ENCODE measurements around the gene MAEA.

MAEA gene

DNA sequence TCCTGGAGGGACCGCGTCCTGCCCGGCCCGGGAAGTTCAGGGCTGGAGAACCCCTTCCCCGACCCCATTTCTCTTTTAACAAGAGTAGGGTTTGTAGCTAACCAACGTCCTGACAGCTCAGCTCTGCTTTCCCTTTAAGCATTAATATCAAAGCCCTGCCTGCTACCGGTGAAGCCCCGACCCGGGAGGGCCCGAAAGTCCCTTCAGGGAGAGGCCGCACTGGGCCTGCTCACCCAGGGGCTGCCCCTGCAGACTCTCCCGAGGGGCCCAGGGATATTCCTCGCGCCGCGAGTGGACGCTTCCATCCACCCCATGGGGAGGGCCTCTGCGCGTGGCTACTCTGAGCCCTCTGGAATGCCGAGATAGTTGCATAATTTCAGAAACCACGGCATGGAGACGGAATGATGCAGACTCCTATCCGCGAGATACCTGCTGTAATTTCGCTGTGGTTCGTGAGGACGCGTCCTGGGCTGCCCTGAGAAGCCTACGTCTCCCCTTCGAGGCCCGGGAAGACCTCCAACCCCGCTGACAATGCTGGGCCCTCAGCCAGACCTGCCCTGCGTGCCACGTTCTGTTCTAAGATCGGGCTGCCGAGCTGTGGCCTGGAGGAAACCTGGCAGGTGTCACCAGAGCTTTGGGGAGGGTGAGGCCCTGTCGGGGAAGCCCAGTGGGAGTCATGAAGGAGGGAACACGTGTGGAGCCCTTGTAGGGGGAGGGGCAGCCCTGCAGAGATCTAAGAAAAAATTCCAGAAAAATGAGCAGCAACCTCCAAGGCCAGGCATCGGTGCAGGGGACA, 39.8 kb upstream of the MAEA start:
- peak in 4 of 5 donors; percentile 37 to 51 (median 44) for DNase-seq

GRCh38 chr4:1250527-1250812, 39.2 kb upstream of the MAEA start:
- DNase-seq: no peak

- DNase-seq: no peak
These were observed 38.5 kb upstream of the MAEA start for GRCh38 chr4:1250921-1251772.

DNA sequence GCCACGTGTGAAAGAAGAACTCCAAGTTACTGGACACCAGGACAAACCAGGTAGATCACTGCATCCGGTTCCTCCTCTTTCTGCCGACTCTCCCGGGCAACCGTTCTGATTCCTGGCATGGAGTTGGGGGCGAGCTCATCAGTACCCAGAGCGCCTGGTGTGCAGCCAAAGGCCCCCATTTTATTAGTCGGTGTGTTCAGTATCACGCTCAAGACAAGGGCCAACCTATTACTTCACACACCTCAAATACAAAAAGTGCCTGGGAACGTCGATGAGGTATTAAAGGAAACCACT, 38.0 kb upstream of the MAEA start:
- no peak for DNase-seq

- DNase-seq: no peak
These were observed 36.7 kb upstream of the MAEA start for GRCh38 chr4:1252928-1253492.

GRCh38 chr4:1253831-1254230, 35.9 kb upstream of the MAEA start:
- DNase-seq: no peak

DNA sequence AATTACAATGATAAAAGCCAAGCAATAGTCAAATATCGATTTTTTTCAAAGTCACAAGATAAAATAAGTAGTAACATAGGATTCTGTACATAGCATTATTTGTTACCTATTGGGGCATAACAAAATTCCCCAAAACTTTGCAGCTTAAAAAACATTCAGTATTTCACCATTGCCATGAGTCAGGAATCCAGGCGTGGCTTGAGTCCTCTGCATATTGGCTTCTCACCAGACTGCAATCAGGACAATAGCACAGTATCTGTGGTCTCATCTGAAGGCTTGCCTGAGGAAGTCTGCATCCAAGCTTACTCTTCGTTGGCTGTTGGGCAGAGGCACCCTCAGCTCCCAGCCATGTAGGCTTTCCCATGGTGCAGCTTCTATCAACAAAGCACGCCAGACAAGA, 34.5 kb upstream of the MAEA start:
- DNase-seq: no peak

GRCh38 chr4:1255699-1256098, 34.0 kb upstream of the MAEA start:
- no peak for DNase-seq

DNA sequence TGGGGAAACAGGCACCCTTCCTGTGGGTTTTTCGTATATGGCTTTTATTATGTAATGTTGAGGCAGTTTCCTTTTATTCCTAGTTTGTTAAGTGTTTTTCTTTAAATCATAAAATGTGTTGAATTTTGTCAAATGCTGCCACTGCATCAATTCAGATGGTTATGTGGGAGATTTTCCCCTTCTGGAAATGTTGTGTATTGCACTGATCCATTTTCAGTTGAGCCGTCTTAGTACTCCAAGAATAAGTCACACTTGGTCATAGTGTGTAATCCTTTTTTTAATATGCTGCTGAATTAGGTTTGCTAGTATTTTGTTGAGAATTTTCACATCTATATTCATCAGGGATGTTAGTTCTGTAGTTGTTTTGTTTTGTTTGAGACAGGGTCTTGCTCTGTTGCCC, 31.2 kb upstream of the MAEA start:
- DNase-seq: no peak

GRCh38 chr4:1259966-1260365, 29.7 kb upstream of the MAEA start:
- no peak for DNase-seq

DNA sequence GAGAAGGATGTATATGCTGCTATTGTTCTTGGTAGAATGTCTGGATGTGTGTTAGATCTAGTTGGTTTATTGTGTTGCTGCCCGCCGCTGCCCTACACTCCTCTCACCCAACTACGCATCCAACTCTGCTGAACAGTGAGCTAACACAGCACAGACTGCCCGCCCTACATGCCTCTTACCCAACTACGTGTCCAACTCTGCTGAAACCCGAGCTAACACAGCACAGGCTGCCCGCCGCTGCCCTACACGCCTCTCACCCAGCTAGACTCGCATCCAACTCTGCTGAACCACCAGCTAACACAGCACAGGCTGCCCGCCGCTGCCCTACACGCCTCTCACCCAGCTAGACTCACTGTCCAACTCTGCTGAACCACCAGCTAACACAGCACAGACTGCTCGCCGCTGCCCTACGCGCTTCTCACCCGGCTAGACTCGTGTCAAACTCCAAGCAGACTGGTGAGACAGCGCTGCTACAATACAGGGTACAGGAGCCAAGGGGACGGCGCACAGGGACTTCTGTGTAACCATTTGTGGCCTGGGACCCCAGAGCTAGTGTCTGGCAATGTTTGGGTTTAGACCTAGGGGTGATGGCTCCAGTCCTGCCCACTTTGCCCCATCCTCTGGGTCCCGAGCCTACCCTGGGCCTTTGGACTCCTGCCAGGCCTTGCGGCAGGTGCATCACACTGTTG, 29.1 kb upstream of the MAEA start:
- no peak for DNase-seq

GRCh38 chr4:1261107-1261928, 28.4 kb upstream of the MAEA start:
- DNase-seq: no peak

DNA sequence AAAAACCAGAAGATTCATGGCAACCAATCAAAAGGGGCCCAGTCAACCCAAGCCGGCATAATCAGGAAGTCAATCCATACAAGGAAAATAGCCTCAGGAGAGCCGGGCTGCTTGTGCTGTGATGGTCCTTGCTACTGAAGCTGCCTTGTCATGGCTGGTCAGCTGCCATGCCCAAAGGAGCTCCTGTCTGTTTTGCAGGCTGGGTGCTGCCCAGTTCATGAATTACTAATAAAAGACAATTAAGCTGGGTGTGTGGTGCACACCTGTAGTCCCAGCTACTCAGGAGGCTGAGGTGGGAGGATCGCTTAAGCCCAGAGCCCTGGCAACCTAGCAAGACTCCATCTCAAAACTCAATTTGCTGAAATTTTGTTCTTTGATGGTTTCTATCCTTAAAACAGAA, 24.7 kb upstream of the MAEA start:
- DNase-seq: no peak

- no peak for DNase-seq
These were observed 24.3 kb upstream of the MAEA start for GRCh38 chr4:1265351-1265750.

- no peak for DNase-seq
These were observed 22.6 kb upstream of the MAEA start for GRCh38 chr4:1266881-1267763.

DNA sequence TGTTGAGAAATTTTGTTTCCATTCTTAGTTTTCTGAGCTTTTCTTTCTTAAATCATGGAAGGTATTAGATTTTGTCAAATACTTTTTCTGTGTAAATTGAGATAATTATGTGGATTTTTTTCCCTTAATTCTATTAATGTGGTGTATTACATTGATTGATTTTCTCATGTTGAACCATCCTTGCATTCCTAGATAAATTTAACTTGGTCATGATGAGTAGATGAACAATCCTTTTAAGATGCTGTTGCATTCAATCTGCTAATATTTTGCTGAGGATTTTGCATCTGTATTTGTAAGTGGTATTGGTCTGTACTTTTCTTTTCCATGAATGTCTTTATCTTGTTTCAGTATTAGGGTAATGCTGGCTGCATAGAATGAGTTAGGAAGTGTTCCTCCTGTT, 20.5 kb upstream of the MAEA start:
- DNase-seq: no peak

DNA sequence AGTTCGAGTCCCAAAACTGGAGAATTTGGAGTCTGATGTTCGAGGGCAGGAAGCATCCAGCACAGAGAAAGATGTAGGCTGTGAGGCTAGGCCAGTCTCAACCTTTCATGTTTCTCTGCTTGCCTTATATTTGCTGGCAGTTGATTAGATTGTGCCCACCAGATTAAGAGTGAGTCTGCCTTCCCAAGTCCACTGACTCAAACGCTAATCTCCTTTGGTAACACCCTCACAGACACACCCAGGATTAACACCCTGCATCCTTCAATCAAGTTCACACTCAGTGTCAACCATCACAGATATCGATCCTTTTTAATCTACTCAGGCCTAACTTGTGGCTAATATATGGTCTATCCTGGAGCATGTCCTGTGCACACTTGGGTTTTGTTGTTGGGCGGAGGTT, 18.0 kb upstream of the MAEA start:
- DNase-seq: no peak

GRCh38 chr4:1274871-1275270, 14.8 kb upstream of the MAEA start:
- DNase-seq: no peak

DNA sequence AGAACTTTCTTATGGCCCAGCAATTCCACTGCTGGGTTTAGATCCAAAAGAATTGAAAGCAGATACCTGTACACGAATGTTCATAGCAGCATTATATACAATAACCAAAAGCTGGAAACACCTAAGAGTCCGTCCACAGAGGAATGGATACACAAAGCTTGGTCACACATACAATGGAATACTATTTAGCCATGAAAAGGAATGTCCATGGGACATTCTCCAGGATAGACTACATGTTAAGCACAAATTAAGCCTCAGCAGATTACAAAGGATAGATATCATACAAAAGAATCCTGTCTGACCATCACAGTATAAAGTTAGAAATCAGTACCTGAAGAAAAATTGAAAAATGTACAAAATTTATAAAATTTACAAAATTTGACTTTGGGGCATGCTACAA, 12.7 kb upstream of the MAEA start:
- no peak for DNase-seq

GRCh38 chr4:1277667-1278665, 11.7 kb upstream of the MAEA start:
- no peak for DNase-seq
